ENCODE results near the gene SYDE1.
A peak's percentile ranks its signal among the peaks of the same experiment; 100 is the strongest.
"Not testable (repeated sequence)": the region's sequence is repeated elsewhere in the genome, so short reads cannot be mapped to it uniquely, and the experiment has no call there.

SYDE1 gene

GRCh38 chr19:15081911-15082310 lies 25.3 kb upstream of the SYDE1 start, which contains the start of gene OR1I1:
OR1I1 (plus strand) TSS chr19:15082211; CDS start chr19:15087066, 4,855 bp downstream.
- H3K4me3 ChIP-seq (ENCODE audit: control insufficient read depth, low read depth, low read length) = no peak within 1 kb of the TSS
- TF ChIP-seq CTCF (conservative IDR thresholded peaks at IDR 0.05; ENCODE audit: control insufficient read depth, insufficient read depth, low read depth, low read length) = no peak
- DNase-seq (ENCODE audit: low read depth) = no peak

GRCh38 chr19:15087182-15087581 lies 20.0 kb upstream of the SYDE1 start:
- DNase-seq (ENCODE audit: low read depth) = no peak
- H3K4me3 ChIP-seq (ENCODE audit: control insufficient read depth, low read depth, low read length) = no peak overlapping the region
- no peak for TF ChIP-seq CTCF (conservative IDR thresholded peaks at IDR 0.05; ENCODE audit: control insufficient read depth, insufficient read depth, low read depth, low read length)

- H3K4me3 ChIP-seq (ENCODE audit: control insufficient read depth, low read depth, low read length) = no peak overlapping the region
- peak; percentile 76 for DNase-seq (ENCODE audit: low read depth)
- peak; percentile 68 for TF ChIP-seq CTCF (conservative IDR thresholded peaks at IDR 0.05; ENCODE audit: control insufficient read depth, insufficient read depth, low read depth, low read length)
These were observed 15.1 kb upstream of the SYDE1 start for GRCh38 chr19:15091918-15092753.

- no peak overlapping the region for H3K4me3 ChIP-seq (ENCODE audit: control insufficient read depth, low read depth, low read length)
- no peak for TF ChIP-seq CTCF (conservative IDR thresholded peaks at IDR 0.05; ENCODE audit: control insufficient read depth, insufficient read depth, low read depth, low read length)
- DNase-seq (ENCODE audit: low read depth) = no peak
These were observed 14.2 kb upstream of the SYDE1 start for GRCh38 chr19:15093001-15093400.

- H3K4me3 ChIP-seq (ENCODE audit: control insufficient read depth, low read depth, low read length) = no peak overlapping the region
- no peak for DNase-seq (ENCODE audit: low read depth)
- no peak for TF ChIP-seq CTCF (conservative IDR thresholded peaks at IDR 0.05; ENCODE audit: control insufficient read depth, insufficient read depth, low read depth, low read length)
These were observed 11.0 kb upstream of the SYDE1 start for GRCh38 chr19:15096223-15096622.

- not testable (repeated sequence) for DNase-seq (ENCODE audit: low read depth); H3K4me3 ChIP-seq (ENCODE audit: control insufficient read depth, low read depth, low read length)
These were observed 9.2 kb upstream of the SYDE1 start for GRCh38 chr19:15097980-15098379.

- TF ChIP-seq CTCF (conservative IDR thresholded peaks at IDR 0.05; ENCODE audit: control insufficient read depth, insufficient read depth, low read depth, low read length) = no peak
- no peak for DNase-seq (ENCODE audit: low read depth)
- H3K4me3 ChIP-seq (ENCODE audit: control insufficient read depth, low read depth, low read length) = no peak overlapping the region
These were observed 8.7 kb upstream of the SYDE1 start for GRCh38 chr19:15098460-15098859.

Data from fibroblast of mammary gland (primary cell).